WI38 (cell line): ENCODE data around the gene TRIM33.

Experiments used
- H3K4me3 ChIP-seq: 2 replicates; pipeline ENCODE4 v1.5.1; 2011; ENCODE audit warnings: low read depth, mild to moderate bottlenecking, control low read depth, low read length
- CTCF ChIP-seq: IDR thresholded peaks from 2 replicates; pipeline ENCODE4 v1.5.1; 2012; ENCODE audit warnings: low read depth, mild to moderate bottlenecking, control low read depth, low read length

TRIM33 gene

GRCh38 chr1:114468710-114469468 is 42.1 kb downstream of the TRIM33 start:
- no peak for TF ChIP-seq CTCF
- no peak overlapping the region for H3K4me3 ChIP-seq

- no peak overlapping the region for H3K4me3 ChIP-seq
- TF ChIP-seq CTCF: no peak
Measured at GRCh38 chr1:114468047-114468446, 43.0 kb downstream of the TRIM33 start.

GRCh38 chr1:114467491-114467890 is 43.5 kb downstream of the TRIM33 start:
- no peak for TF ChIP-seq CTCF

GRCh38 chr1:114466334-114467014 is 44.5 kb downstream of the TRIM33 start:
- no peak for TF ChIP-seq CTCF

More at GRCh38 chr1:114467491-114467890, 43.5 kb downstream of the TRIM33 start:
- H3K4me3 ChIP-seq: no peak overlapping the region

GRCh38 chr1:114462963-114463362 is 48.0 kb downstream of the TRIM33 start:
- no peak overlapping the region for H3K4me3 ChIP-seq
- TF ChIP-seq CTCF: no peak

More at GRCh38 chr1:114466334-114467014, 44.5 kb downstream of the TRIM33 start:
- no peak overlapping the region for H3K4me3 ChIP-seq

GRCh38 chr1:114462341-114462740 is 48.7 kb downstream of the TRIM33 start:
- TF ChIP-seq CTCF: no peak
- H3K4me3 ChIP-seq: no peak overlapping the region

GRCh38 chr1:114458237-114458777 is 52.7 kb downstream of the TRIM33 start:
- no peak overlapping the region for H3K4me3 ChIP-seq
- TF ChIP-seq CTCF: no peak
